GM06990 (cell line): ENCODE results near the gene FBXO36.

Experiments
- DNase-seq: peaks from one replicate; pipeline ENCODE4 v3.0.0-alpha.2; 2011; ENCODE audit not compliant: insufficient read length; ENCODE audit errors: extremely low read depth
- H3K27me3 ChIP-seq: replicated peaks from 2 replicates; pipeline ENCODE4 v1.6.0; 2011; ENCODE audit warnings: low read length; ENCODE audit not compliant: control insufficient read depth, insufficient read depth
- H3K36me3 ChIP-seq: 2 replicates; pipeline ENCODE4 v1.5.1; 2011; ENCODE audit warnings: low read length; ENCODE audit not compliant: control insufficient read depth, insufficient read depth
- H3K4me3 ChIP-seq: replicated peaks from 2 replicates; pipeline ENCODE4 v1.5.1; 2011; ENCODE audit warnings: low read depth, mild to moderate bottlenecking, control low read depth, low read length
- CTCF ChIP-seq: IDR thresholded peaks from 2 replicates; pipeline ENCODE4 v1.5.1; 2011; ENCODE audit warnings: low read length, control low read depth, mild to moderate bottlenecking, inconsistent platforms; ENCODE audit not compliant: insufficient read depth, poor library complexity, severe bottlenecking

FBXO36 gene

GRCh38 chr2:229903037-229903436 is 19.3 kb upstream of the FBXO36 start:
- DNase-seq, result no peak
- H3K4me3 ChIP-seq, result no peak overlapping the region
- TF ChIP-seq CTCF, result no peak
- H3K36me3 ChIP-seq, result peaks cover 3% of the 10 kb centered on the region
- no peaks in the 10 kb centered on the region for H3K27me3 ChIP-seq

- Histone ChIP-seq H3K36me3 (peaks cover 3% of the 10 kb centered on the region), H3K27me3 (no peaks in the 10 kb centered on the region), H3K4me3 (no peak overlapping the region)
- DNase-seq, result no peak
- TF ChIP-seq CTCF, result no peak
These were observed 16.7 kb upstream of the FBXO36 start for GRCh38 chr2:229905601-229906000.

- Histone ChIP-seq H3K36me3 (no peaks in the 10 kb centered on the region; the same call in 1 of the 2 replicates), H3K4me3 (no peak overlapping the region), H3K27me3 (no peaks in the 10 kb centered on the region)
- DNase-seq, result no peak
- no peak for TF ChIP-seq CTCF
These were observed 13.2 kb upstream of the FBXO36 start for GRCh38 chr2:229909090-229909489.

GRCh38 chr2:229910147-229910831 is 12.0 kb upstream of the FBXO36 start:
- Histone ChIP-seq H3K36me3 (no peaks in the 10 kb centered on the region; the same call in 1 of the 2 replicates), H3K4me3 (no peak overlapping the region), H3K27me3 (no peaks in the 10 kb centered on the region)
- no peak for DNase-seq
- TF ChIP-seq CTCF, result no peak

- TF ChIP-seq CTCF, result peak; percentile 59
These were observed 11.4 kb upstream of the FBXO36 start for GRCh38 chr2:229910832-229911412.

GRCh38 chr2:229914171-229914570 is 8.1 kb upstream of the FBXO36 start:
- Histone ChIP-seq H3K36me3 (peaks cover 5% of the 10 kb centered on the region), H3K4me3 (no peak overlapping the region), H3K27me3 (no peaks in the 10 kb centered on the region)
- DNase-seq, result no peak
- TF ChIP-seq CTCF, result no peak

More at GRCh38 chr2:229910832-229911412, 11.4 kb upstream of the FBXO36 start:
- Histone ChIP-seq H3K36me3 (no peaks in the 10 kb centered on the region; the same call in 1 of the 2 replicates), H3K4me3 (no peak overlapping the region), H3K27me3 (no peaks in the 10 kb centered on the region)
- DNase-seq, result no peak
